Measurements from ENCODE around the gene DECR2. TPM values are rescaled to one million over a fixed set of nuclear protein-coding genes. Genes with fewer than 3 reads are reported as not detected.
A peak's percentile ranks its signal among the peaks of the same experiment; 100 is the strongest.

DECR2 gene
- total and polyA plus RNA-seq, 9 of the 15 experiments (the other 6 are each of a cell fraction or from before 2014, with no cell fraction given): 1.0 to 31.9 (median 10.3) TPM

GRCh38 chr16:381789-382717 lies 19.6 kb upstream of the DECR2 start, which contains the start of gene PGAP6 (continued):
- TF ChIP-seq TAL1 (IDR thresholded peaks at IDR 0.05) (no peak), DACH1 (IDR thresholded peaks at IDR 0.05; ENCODE audit: partially characterized antibody) (no peak), SNAPC5 (CRISPR knock-in tag; IDR thresholded peaks at IDR 0.05) (no peak), SREBF2 (CRISPR knock-in tag; IDR thresholded peaks at IDR 0.05) (no peak), ZNF24 (IDR thresholded peaks at IDR 0.05) (no peak), TARDBP (IDR thresholded peaks at IDR 0.05) (peak; percentile 57; the same call in 1 of the 2 replicates), ZNF3 (CRISPR knock-in tag; IDR thresholded peaks at IDR 0.05) (no peak), NFIC (IDR thresholded peaks at IDR 0.05) (no peak), ELK3 (CRISPR knock-in tag; IDR thresholded peaks at IDR 0.05) (no peak), ZNF384 (IDR thresholded peaks at IDR 0.05; ENCODE audit: low read depth, low read length) (no peak), MAFG (tag; conservative IDR thresholded peaks at IDR 0.05) (no peak), ZNF592 (IDR thresholded peaks at IDR 0.05) (no peak), CLOCK (CRISPR knock-in tag; IDR thresholded peaks at IDR 0.05; ENCODE audit: borderline replicate concordance) (no peak), HDAC1 (IDR thresholded peaks at IDR 0.05) (peak in 1 of 2 experiments; percentile 42; a peak in 1 of 4 replicates), ZNF79 (CRISPR knock-in tag; IDR thresholded peaks at IDR 0.05; ENCODE audit: low read depth) (no peak), ZNF431 (CRISPR knock-in tag; IDR thresholded peaks at IDR 0.05) (no peak), ZBTB2 (IDR thresholded peaks at IDR 0.05) (no peak)

All from K562 (cell line).